Measurements from ENCODE around the gene SMG6.

Gene SMG6

DNA sequence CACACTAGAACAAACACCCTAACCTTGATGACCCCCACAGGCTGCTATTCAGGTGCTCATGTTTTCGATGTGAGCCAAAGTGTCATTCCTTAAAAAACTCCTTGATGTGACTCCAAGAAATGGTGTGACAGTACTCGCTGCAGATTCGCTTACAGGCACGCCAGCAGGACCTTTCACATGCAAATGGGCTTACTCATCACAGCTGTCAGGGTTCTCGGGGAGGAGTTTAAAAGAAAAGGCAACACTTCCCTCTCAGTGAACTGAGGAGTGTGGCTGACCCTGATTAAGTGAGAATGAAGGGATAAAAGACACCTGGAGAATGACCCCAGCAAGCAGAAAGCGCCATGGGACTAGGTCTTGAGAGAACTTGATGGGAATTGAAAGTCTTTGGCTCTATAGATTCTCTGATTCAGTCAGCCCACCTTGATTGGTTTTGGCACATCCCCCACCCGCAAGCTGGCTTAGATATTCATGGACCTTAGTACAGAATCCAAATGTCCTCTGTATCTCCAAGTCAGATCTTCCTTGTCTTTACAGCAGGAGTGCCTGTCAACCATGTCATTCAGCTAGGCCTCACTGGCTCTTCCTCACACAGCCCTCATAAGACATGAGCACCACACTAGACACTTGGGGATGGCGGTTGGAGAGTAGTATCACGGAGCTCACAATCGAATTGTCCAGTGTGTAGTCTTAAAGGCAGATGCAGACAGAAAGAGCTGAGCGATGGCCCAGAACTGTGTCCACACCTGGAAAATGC is 166.1 kb downstream of the SMG6 start:
- DNase-seq, result no peak

DNA sequence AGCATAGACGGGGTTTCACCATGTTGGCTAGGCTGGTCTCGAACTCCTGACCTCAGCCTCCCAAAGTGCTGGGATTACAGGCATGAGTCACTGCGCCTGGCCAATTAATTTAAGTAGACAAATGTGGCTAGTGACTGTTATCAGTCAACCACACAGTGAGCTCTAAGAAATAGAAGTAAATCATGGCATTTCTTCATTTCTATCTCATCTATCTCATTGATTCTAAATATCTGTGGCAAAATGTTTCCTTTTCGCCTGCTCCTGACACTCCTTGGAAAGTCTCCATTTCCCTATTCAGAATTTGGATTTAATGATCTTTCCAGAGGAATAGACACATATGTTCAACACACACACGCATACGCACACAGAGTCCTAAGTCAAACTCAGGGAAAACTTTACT is 167.3 kb downstream of the SMG6 start:
- DNase-seq, result no peak

DNA sequence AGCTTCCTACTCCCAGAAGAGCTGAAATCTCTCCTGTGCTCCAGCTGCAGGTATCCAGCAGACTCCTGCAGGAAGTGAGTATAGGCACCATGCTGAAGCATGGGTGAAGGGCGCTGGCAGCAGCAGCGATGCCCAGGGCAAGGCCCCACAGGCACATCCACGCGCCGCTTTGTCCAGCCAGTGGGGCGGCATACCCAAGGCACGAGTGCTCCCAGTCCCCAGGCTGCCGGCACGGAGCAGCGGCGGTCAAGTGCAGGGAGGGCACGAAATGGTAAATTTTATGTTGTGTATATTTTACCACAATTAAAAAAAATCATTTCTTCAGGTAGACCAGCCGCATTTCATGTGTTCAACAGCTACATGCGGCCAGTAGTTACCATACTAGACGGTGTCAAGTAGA is 175.6 kb downstream of the SMG6 start:
- no peak for DNase-seq

DNA sequence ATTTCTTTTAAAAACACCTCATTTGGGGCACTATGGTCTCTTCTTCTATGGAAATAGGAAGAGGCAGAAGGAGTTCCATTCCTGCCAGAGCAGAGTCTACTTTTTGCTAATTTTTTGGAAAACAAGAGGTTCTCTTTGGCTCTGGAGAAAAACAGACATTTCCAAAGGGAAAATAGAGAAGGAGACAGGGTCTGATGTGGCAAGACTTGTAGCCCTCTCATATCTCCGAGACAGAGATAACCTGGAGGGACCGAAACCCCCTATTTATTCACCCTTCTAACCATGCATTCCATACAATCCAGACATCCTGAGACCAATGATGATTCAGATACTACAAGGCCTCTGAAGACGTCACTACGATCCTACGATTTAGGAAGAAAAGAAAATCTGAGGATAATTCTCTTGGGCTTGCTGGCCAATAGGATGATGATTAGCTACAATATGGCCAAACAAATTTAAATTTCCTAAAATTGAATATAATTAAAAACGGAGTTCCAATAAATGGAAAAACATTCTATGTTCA is 178.5 kb downstream of the SMG6 start:
- DNase-seq, result no peak

DNA sequence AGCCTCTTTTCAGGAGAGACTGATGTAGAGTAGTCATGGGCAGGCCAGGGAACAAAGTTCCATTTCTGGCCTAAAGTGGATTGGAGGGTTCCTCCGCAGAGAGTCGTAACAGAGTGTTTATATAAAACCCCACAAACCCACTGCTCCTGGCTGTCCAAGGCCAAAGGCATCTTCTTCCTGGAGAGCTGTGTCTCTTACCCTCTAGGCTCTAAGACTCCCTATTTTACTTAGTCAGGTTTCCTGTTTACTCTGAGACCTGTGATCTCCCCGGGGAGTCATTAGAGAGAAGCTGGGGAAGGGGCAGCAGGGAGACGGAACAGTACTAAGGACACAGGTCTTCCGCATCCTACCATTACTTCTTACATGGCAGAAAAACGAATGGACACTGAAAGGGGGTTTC is 179.2 kb downstream of the SMG6 start:
- DNase-seq, result no peak

DNA sequence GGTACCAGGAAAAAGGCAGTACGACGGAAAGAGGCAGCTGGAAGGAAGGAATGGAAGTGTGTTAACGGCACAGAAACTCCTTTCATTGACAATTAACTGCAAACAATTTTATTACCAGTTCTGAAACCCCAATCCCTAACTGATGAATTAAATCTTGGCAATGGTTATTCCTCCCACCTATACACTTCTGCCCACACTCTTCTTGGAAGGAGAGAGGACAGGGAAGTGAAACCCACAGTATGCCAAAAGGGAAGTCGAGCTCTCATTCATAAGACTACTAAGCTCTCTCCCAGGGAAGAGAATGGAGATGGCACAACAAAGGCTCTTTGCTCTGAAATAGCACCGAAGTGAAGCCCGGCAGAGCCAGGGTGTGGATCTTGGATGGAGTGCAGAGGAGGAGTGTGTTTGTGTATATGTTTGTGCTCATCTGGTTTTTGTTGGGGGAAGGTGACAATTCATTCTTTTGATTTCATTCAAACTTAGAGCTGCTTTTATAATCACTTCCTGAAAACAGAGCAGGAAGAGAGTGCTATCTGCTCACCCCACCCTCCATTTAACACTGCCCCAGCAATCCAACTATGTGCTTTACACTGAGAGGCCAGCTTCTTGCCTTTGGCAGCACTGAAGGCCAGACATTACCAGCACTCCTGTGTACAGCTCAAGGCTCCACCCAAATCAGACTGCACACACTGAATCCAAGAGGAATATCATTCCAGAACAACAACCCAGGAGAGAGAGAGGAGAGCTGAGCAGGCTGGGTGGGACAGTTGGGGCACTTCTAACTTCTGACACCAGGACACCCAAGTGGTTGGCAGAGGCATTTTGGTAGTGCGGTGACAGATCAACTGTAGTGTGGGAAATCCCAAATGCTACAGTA is 180.0 kb downstream of the SMG6 start:
- no peak for DNase-seq

DNA sequence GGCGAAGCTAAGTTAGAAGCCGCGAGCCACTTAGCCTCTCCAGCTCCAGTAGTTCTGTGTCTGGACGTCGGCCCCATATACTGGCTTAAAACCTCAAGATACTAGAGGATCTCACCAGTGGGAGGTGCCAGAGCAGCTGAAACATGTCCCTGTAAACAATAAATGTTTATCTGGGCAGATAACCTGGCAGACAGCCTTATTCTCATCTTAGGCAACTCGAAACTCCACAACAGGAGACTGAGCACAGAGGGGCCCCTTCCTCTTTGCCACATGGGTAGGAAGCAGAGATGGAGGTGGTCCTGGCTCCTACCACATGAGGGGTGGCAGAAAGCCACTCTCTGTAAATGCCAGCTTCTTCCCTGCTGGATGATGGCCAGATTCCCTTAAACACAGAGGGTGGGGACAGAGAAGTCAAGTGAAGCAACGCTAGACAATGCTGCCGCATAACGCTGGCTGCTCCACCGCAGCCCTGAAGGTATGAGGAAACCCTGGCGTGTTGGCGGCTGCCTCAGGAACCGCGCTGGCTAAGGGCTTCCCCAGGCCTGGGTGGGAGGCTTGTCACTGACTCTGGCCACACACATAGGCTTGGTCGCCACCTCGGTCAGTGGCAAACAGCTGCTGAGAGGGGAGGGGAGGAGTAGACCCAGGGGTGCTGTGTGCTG is 180.8 kb downstream of the SMG6 start:
- peak; percentile 47 for DNase-seq

DNA sequence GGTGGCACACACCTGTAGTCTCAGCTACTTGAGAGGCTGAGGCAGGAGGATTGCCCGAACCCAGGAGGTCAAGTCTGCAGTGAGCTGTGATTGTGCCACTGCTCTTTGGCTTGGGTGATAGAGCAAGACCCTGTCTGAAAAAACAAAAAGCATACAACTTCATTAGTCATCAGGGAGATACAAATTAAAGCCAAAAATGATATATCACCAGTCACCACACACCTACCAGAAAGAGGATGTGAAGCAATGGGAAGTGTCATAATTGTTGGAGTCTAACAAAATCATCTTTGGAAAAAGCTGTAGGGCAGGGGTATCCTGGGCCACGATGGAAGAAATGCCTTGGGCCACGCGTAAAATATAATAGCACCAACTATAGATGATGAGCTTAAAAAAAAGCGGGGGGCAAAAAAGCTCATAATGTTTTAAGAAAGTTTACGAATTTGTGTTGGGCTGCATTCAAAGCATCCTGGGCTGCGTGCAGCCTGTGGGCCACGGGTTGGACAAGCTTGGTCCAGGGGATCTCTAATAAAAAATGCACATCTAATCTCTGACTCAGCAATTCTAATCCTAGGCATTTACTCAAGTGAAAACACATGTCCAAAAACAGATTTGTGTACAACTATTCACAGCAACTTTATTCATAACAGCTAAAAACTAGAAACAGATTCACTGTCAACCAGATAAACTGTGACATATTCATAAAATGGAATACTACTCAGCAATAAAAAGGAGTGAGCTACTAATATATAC is 182.8 kb downstream of the SMG6 start:
- no peak for DNase-seq

DNA sequence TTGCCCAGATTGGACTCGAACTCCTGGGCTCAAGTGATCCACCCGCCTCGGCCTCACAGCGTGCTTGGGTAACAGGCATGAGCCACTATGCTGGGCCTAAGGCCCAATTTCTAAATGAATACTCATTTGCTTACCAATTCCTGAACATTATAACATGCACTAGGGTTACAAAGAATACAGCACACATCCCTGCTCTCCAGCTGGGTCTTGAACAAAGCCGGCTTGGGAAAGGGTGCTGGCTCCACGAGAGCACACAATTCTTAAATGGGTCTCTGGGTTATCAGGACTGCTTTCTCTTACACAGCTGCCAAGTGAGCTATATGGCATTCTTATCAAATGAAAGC is 190.3 kb downstream of the SMG6 start:
- no peak for DNase-seq

DNA sequence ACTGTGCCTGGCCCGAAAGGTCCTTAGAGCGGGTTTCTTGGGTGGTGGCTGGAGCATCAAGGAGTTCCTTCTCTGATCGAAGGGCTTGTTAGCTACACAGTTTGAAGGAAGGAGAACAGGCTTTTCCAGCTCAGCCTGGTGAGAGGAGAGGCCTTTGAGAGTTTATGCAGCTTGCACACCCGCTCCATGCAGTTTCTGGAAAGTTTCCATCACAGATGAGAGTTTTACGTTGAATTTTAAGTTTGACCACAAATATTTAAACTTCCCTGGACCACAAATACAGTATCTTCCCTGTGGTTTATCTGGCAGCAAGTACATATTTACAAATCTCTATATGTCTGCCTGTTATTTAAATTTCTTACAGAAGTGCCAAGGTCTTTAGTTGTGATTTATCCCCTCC is 191.9 kb downstream of the SMG6 start:
- DNase-seq, result no peak

DNA sequence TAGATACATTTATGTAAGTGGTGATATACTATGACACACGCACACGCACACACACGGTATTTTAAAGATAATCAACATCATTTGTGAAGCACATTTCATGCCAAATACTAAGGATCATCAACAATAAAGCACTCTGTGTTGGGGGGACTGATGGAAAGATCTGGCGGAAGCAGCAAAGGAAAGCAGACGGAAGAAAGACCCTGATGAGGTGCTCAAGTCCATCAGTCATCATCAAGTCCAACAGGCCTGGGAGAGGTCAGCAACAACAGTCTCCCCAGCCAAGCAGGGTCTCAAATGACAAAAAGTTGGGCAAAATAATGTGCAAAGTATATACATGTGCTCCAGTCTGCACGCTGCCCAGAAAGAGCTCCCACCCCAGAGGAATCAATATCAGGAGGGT is 193.1 kb downstream of the SMG6 start:
- DNase-seq, result no peak

DNA sequence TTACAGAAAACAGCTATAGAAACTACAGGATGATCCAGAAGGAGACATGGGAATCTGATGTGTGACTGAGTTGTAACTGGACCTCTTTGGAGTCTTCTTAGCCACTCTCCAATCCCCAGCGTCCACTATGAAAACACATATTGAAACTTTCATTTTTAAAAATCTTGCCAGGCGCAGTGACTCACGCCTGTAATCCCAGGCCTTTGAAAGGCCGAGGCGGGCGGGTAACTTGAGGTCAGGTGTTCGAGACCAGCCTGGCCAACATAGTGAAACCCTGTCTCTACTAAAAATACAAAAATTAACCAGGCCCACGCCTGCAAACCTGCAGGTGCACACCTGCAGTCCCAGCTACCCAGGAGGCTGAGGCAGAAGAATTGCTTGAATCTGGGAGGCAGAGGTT is 195.4 kb downstream of the SMG6 start:
- DNase-seq, result no peak

DNA sequence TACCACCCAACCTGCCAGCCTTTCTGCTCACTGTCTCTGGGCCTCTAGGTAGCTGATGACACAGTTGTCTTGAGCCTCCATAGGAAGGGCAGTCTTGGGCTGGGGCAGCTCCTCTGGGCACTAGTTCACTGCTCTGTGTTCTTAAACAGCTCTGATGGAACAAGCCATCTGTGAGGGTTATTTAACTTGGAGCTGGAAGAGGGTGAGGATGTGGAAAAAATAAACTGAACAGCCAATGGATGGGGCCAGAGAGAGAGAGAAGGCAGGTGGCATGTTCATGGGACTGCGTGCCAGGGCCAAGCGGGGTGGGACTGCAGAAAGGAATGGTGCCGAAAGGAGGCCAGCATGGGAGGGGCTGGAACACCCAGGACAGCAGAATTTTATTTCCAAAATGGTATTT is 196.1 kb downstream of the SMG6 start:
- DNase-seq, result no peak

DNA sequence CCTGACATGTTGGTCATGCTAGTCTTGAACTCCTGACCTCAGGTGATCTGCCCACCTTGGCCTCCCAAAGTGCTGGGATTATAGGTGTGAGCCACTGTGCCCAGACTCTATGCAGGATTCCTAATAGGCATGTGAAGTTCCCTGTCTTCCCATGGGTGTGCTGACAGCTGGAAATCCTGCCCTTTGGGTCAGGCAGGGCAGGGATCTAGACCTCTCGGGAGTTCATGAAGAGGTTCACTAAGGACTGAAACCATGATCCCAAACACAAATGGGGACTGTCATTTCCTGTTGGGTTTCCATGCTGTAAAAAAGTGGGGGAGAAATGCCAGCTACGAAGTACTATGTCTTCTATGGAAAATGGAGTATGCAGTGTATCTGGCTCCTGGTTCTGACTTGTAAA is 196.5 kb downstream of the SMG6 start:
- no peak for DNase-seq

DNA sequence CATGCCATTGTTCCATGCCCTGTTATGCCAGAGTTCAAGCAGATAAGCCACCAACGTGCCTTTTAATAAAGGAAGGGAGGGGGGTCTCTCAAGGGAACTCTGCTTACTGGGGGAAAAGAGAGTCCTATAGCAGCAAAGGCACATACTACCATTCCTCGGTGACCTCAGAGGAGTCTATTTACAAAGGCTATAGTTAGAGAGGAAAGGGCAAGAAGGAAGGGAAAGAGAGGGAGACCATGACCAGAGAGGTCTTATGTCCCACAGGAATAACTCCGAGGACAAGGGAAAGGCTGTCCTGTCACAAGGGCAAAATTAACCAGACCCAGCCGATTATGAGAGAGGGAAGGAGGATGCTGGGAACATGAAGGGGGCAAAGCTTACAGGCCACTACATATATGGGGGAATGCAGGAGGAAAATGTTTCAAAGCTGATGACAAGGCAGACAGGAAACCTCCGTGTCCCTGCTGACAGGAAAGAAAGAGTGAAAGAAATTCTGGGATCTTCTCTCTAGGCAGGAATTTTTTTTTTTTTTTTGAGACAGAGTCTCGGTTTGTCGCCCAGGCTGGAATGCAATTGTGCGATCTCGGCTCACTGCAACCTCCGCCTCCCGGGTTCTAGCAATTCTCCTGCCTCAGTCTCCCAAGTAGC is 197.2 kb downstream of the SMG6 start:
- no peak for DNase-seq

DNA sequence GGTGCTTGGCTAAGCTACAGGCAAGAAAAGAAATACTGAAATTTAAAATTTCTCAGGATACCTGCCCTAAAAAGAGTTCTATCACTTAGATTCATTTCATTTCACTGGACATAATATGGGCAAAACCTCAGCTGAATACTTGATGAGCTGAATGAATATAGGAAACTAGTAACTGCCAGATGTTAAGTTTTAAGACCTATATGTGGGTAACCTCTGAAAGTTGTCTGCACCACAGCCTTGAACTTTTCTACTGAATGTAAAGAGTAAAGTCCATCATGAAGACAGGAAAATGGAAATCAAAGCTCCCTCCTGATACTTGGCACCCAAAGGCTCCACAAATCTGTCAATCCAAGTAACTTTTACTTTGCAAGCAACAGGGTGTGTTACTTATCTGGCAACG is 197.9 kb downstream of the SMG6 start:
- DNase-seq, result no peak

DNA sequence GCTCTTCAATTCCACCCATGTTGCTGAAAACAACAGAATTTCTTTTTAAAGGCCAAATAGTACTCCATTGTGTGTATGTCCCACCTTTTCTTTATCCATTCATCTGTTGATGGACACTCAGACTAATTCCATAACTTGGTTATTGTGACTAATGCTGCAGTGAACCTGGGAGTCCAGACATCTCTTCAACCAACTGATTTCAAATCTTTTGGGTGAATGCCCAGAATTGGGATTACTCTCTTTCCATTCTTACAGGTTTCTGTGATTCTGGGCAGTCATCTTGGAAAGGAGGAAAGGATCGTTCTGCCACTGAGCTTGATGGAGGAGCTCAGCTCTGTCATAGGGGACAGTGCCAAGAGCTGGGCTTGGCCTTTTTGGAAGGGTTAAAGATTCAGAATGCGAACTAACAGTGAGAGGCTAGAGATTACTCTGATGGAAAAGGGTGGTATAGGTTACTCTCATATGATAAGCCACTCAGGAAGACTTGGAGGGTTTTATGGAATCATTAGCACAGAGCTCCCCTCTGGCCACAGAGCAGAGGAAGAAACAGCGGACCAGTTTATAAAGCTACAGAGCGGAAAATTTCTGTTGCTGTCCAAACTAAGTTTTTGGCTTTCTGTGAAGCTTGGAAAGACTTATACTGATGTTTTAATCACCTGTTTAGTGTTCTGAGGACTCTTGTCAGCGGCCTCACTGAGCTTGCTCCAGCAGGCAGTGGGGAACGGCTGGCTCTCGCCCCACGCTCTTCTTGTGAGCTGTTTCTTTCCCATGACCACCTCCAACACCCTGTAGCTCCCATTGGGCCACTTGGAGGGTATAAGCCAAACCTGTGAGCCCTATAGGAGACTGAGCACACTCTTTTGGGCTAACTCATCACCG is 200.4 kb downstream of the SMG6 start:
- DNase-seq, result no peak

DNA sequence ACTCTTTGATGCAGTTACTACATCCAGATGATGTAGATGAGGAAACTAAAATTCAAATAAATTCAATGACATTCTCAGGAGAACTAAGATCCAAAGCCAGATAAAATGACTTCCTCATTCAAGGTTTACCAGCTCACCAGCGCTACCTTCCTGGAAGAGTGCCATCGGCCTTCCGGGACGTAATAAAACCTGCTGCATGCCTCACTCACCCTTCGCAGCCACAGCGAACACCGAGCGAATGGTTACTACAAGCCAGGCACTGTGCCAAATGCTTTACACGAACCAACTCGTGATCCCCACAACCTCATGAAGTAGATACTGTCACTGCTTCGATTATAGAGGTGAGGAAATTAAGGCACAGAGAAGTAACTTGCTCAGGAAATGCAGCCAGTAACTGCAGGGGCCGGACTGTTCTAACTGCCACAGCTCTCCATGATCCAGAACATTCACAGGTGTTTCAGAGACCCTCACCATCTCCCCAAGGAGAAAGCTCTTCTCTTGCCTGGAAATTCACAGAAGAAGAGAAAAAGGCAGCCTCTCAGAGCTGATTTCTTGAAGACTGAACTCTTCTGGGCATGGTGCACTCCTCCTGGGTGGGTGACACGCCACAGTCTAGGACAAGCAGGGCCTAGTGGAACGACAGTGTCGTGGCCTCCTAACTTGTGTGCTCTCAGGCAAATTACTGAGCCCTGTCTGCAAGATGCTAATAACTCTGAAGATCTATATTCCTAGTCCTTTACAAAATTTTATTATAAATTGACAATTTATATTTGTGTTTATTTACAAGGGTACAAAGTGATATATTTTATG is 201.9 kb downstream of the SMG6 start:
- DNase-seq, result peak; percentile 50

DNA sequence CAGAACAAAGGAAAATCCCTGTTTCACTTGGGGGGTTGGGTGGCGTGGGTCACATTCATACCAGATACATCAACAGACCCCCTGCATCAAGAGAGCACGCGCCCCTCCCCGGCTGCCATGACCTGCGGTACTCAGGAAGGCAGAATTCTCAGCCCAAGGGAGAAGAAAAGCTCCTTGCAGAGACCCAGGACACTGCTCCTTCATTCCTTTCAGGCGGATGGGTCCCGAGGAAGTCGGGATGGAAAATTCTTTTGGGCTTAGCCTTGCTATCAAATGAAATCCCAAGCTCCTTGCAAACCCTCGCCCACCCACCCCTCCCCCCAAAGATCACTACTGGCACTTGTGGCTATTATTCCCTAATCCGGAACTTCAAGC is 208.1 kb downstream of the SMG6 start:
- DNase-seq, result no peak

DNA sequence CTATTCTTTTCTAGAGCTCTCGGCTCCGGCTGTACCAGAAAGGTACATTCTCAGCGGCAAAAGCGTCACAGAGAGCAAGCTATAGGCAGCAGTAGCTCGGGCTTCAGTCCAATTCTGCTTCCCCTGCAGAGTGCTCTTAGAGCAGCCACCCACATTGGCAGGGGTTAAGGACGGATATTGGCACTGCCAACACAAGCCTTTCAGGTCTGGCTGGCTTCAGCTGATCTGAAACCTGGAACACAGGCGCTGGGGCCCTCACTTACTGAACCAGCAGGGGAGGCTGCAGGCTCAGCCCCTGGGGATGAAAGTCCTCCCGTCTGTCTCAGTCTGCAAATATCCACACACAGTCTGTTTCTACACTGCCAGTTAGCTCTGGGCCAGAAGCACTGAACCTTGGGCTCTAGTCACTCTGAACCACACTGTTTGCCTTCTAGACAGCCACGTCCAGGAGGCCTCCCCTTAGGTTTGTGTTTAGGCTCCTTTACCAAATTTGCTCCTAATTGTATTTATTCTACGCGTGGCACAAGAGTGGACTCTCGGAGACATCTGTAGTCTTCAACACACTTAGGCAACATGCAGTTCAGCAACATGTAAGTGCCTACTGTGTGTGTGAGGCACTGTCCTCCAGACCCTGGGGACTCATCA is 208.6 kb downstream of the SMG6 start:
- peak; percentile 73 for DNase-seq

Measured in NCI-H1092 (cell line).